Osteocyte (in vitro differentiated cells): Measurements from ENCODE around the gene EFCAB12. TPM values are rescaled to one million over a fixed set of nuclear protein-coding genes. Genes with fewer than 3 reads are reported as not detected.
"Not testable (repeated sequence)": the region's sequence is repeated elsewhere in the genome, so short reads cannot be mapped to it uniquely, and the experiment has no call there.

Experiments
- DNase-seq: peaks from one replicate; pipeline ENCODE4 v3.0.0; 2021; ENCODE audit warnings: mixed read lengths; ENCODE audit not compliant: unreplicated experiment; ENCODE audit errors: extremely low spot score
- H3K27ac Mint-ChIP-seq: one replicate; pipeline ENCODE4 v1.8.0; 2021; ENCODE audit warnings: mild to moderate bottlenecking, mixed read lengths; ENCODE audit not compliant: unreplicated experiment
- H3K27me3 Mint-ChIP-seq: one replicate; pipeline ENCODE4 v1.8.0; 2021; ENCODE audit warnings: mixed read lengths; ENCODE audit not compliant: unreplicated experiment
- H3K36me3 Mint-ChIP-seq: one replicate; pipeline ENCODE4 v1.8.0; 2021; ENCODE audit warnings: mixed read lengths; ENCODE audit not compliant: unreplicated experiment
- H3K4me1 Mint-ChIP-seq: one replicate; pipeline ENCODE4 v1.8.0; 2021; ENCODE audit warnings: mixed read lengths; ENCODE audit not compliant: unreplicated experiment
- H3K4me3 Mint-ChIP-seq: one replicate; pipeline ENCODE4 v1.8.0; 2021; ENCODE audit warnings: mild to moderate bottlenecking, moderate library complexity, mixed read lengths; ENCODE audit not compliant: unreplicated experiment
- H3K9me3 Mint-ChIP-seq: one replicate; pipeline ENCODE4 v1.8.0; 2021; ENCODE audit warnings: mixed read lengths; ENCODE audit not compliant: unreplicated experiment
- CTCF ChIP-seq: fragments of 200-600 bp; sonication (generic); IDR thresholded peaks from 2 replicates; pipeline ENCODE4 v1.5.0; 2021; ENCODE audit warnings: antibody characterized with exemption, mild to moderate bottlenecking, moderate library complexity
- total RNA-seq: library from RNA; stranded (reverse); gene quantifications from 2 replicates; pipeline ENCODE4 v1.2.1, GENCODE V29; 2021

Gene EFCAB12
- total RNA-seq, 1 donor from 2014 or later = 0.30 TPM

- H3K9me3 Mint-ChIP-seq = no peaks in the 10 kb centered on the region
- peaks cover 28% of the 10 kb centered on the region for H3K36me3 Mint-ChIP-seq
- no peak for TF ChIP-seq CTCF
- no peaks in the 10 kb centered on the region for H3K27me3 Mint-ChIP-seq
- no peak for DNase-seq
- H3K4me1 Mint-ChIP-seq = peaks cover 24% of the 10 kb centered on the region
- H3K4me3 Mint-ChIP-seq = no peak overlapping the region
- H3K27ac Mint-ChIP-seq = no peak overlapping the region
These were observed 40.9 kb downstream of the EFCAB12 start for GRCh38 chr3:129387487-129387886.

GRCh38 chr3:129386984-129387383 is 41.5 kb downstream of the EFCAB12 start:
- no peak for TF ChIP-seq CTCF
- Mint-ChIP-seq H3K27ac (no peak overlapping the region), H3K9me3 (no peaks in the 10 kb centered on the region), H3K4me3 (no peak overlapping the region), H3K36me3 (peaks cover 24% of the 10 kb centered on the region), H3K27me3 (no peaks in the 10 kb centered on the region), H3K4me1 (peaks cover 24% of the 10 kb centered on the region)
- no peak for DNase-seq

GRCh38 chr3:129385507-129385906 is 42.9 kb downstream of the EFCAB12 start:
- not testable (repeated sequence) for H3K27ac Mint-ChIP-seq, H3K4me3 Mint-ChIP-seq, H3K27me3 Mint-ChIP-seq, H3K9me3 Mint-ChIP-seq, DNase-seq
- peaks cover 13% of the 10 kb centered on the region for H3K36me3 Mint-ChIP-seq
- H3K4me1 Mint-ChIP-seq = peaks cover 24% of the 10 kb centered on the region

GRCh38 chr3:129384594-129385323 is 43.7 kb downstream of the EFCAB12 start:
- Mint-ChIP-seq H3K9me3 (no peaks in the 10 kb centered on the region), H3K4me1 (peaks cover 23% of the 10 kb centered on the region), H3K36me3 (peaks cover 12% of the 10 kb centered on the region), H3K27me3 (no peaks in the 10 kb centered on the region), H3K4me3 (no peak overlapping the region), H3K27ac (no peak overlapping the region)
- TF ChIP-seq CTCF = no peak
- no peak for DNase-seq

- H3K27me3 Mint-ChIP-seq, H3K4me3 Mint-ChIP-seq, H3K36me3 Mint-ChIP-seq, DNase-seq, H3K27ac Mint-ChIP-seq, H3K9me3 Mint-ChIP-seq: not testable (repeated sequence)
- H3K4me1 Mint-ChIP-seq = peaks cover 17% of the 10 kb centered on the region
These were observed 44.3 kb downstream of the EFCAB12 start for GRCh38 chr3:129384103-129384502.

GRCh38 chr3:129383292-129383860 is 45.1 kb downstream of the EFCAB12 start:
- Mint-ChIP-seq H3K4me3 (no peak overlapping the region), H3K27ac (no peak overlapping the region), H3K36me3 (peaks cover 7% of the 10 kb centered on the region), H3K27me3 (no peaks in the 10 kb centered on the region), H3K4me1 (peaks cover 10% of the 10 kb centered on the region), H3K9me3 (no peaks in the 10 kb centered on the region)
- TF ChIP-seq CTCF = peak; percentile 84
- DNase-seq = no peak
